HK-2 (cell line): ENCODE results near the gene HOXA1.

Experiments used
- DNase-seq: peaks from one replicate; pipeline ENCODE4 v3.0.0-alpha.2; 2018; ENCODE audit not compliant: unreplicated experiment

The HOXA1 gene

DNA sequence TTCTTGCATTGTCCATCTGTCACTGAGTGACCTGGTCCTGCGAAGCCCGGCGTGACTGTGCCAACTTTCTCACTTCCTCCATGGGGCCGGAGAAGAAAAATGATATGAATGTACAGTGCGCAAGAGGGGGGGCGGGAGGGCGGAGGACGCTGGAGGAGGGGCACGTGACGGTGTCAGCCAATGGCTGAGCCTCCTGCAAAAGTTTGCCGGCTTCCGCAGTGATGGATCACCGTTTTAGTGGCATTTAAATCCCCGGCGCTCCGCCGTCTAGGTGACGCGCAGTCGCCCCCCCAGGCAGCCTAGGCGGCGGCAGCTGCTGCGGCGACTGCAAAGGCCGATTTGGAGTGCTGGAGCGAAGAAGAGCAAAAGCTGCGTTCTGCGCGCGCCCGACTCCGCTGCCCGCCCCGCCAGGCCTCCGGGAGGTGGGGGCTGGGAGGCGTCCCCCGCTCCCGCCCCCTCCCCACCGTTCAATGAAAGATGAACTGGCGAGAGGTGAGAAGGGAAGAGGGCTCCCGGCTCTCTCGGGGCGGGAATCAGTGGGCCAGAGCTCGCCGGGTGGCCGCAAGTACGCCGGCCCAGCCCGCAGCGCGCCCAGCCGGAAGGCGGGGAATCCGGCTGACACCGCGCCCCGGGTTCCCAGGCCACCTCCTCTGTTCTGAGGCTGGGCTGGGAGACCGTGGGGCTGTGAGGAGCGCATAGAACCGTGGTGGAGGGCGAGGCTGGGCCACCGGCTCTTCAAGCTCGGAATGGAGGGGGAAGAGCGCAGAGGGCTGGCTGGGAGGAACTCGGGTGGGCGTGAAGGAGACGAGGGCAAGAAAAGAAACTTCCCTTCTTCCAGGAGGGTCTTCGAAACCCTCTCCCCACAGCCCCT lies at the start of gene HOXA1:
Gene HOXA1 (minus strand): TSS at position 104 of the 871 bp plus-strand sequence. CDS start 88 bp downstream, at position 16.
- DNase-seq, result peak; percentile 95

DNA sequence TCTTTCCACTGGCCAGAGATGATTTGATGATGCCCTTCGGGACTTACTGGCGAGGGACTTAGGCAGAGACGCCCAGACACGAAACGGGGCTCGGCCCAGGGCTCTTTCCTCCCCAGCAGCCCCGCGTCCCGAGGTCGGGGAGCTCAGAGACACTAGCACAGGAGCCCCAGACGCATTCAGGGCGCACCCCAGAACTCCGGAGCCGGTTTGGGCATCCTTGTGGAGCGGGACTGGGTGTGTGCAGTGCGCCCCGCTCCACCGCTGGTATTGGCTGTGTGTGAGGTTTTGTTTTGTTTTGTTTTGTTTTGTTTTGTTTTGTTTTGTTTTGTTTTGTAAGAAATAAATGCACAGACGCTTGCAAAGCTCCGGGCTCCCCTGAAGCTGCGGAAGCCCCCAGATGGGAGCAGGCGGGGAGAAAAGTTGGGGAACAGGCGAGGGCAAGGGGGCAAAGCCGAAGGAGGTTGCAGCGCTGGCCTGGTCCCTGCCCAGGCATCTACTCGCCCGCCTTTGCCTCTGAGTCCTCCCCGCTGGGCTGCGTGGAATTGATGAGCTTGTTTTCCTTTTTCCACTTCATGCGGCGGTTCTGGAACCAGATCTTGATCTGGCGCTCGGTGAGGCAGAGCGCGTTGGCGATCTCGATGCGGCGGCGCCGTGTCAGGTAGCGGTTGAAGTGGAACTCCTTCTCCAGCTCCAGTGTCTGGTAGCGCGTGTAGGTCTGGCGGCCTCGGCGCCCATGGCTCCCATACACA lies 49.5 kb upstream of the HOXA1 start:
- no peak for DNase-seq

DNA sequence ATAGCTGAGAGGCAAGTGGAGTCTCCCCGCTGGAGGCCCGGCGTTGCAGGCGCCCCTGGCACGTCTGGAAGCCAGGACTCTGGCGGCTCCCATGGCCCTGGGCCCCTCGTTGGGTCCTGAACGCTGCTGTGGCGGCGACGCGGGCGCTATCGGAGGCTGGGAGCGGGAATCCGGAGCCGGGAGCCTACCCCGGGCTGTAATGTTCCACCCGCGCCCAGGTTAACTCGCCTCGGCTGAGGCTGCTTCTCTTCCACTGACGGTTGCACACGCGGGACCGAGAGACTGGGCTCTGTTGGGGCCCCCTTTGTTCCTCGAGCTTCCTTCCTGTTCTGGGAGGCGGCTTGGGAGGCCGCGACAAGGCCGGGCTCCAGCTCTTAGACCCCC lies 49.0 kb upstream of the HOXA1 start:
- no peak for DNase-seq

DNA sequence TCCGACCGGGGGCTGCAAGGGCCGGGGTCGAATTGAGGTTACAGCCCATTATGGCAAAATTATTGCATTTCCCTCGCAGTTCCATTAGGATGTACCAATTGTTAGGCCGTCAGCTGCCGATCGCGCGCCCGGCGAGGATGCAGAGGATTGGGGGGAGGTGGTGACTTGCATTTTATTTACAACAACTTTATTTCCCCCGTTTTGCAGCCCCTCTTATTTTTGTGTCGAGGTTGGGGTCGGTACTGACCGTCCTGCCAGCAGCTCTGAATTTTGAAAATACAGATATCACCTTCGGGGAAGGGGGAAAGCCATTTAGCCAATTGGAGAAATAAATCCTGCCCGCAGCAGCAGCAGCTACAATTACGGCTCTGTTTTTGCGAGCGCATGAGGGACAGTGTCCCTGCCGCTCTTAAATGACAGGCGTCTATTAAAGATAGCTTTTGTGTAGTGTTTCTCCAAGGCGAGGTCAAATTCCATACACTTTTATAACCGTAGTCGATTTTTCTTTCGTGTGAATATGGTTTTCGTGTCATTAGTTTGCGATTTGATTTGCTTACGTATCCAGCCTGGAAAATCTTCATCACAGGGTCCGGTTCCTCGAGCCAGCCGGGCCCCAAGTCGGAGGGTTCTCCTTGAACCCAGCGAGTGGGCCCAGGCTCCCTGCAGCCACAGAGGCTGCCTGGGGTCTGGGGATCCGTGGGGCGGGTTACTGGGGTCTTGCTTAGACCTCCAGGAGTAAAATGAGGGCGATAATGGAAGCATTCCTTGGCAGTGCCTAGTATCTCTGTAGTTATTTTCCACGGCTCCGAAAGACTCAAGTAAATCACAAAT lies 48.4 kb upstream of the HOXA1 start:
- no peak for DNase-seq

DNA sequence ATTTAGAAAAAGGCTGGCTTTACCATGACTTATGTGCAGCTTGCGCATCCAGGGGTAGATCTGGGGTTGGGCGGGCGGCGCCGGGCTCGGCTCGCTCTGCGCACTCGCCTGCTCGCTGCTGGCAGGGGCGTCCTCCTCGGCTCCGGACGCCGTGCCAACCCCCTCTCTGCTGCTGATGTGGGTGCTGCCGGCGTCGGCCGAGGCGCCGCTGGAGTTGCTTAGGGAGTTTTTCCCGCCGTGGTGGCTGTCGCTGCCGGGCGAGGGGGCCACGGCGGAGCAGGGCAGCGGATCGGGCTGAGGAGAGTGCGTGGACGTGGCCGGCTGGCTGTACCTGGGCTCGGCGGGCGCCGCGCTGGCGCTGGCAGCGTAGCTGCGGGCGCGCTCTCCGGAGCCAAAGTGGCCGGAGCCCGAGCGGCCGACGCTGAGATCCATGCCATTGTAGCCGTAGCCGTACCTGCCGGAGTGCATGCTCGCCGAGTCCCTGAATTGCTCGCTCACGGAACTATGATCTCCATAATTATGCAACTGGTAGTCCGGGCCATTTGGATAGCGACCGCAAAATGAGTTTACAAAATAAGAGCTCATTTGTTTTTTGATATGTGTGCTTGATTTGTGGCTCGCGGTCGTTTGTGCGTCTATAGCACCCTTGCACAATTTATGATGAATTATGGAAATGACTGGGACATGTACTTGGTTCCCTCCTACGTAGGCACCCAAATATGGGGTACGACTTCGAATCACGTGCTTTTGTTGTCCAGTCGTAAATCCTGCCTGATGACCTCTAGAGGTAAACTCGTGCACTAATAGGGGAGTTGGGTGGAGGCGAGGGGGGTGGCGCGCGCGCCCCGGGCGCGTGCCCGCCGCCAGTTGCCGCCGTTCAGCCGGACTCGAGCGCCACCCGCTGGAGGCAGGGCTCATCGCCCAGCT lies 47.5 kb upstream of the HOXA1 start, which contains the start of gene HOXA5:
Gene HOXA5 (minus strand): TSS at position 659 of the 927 bp plus-strand sequence. CDS start 74 bp downstream, at position 585.
- DNase-seq, result peak; percentile 88

DNA sequence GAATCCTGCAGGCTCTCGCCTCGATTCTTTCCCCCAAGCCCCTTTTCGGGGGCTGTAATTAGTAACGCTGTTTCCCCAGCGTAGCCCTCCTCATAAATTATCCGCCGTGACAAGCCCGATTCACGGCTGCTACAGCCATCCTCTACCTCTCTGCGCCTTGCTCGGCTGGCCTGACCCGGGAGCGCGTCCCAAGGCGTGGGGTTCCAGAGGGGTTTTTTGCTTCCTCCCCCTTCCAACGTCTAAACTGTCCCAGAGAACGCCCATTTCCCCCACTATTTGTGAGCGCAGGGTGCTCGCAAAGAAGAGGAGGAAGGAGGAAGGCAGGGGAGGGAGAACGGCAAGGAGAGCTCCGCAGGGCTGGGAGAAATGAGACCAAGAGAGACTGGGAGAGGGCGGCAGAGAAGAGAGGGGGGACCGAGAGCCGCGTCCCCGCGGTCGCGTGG lies 46.8 kb upstream of the HOXA1 start:
- DNase-seq, result no peak

DNA sequence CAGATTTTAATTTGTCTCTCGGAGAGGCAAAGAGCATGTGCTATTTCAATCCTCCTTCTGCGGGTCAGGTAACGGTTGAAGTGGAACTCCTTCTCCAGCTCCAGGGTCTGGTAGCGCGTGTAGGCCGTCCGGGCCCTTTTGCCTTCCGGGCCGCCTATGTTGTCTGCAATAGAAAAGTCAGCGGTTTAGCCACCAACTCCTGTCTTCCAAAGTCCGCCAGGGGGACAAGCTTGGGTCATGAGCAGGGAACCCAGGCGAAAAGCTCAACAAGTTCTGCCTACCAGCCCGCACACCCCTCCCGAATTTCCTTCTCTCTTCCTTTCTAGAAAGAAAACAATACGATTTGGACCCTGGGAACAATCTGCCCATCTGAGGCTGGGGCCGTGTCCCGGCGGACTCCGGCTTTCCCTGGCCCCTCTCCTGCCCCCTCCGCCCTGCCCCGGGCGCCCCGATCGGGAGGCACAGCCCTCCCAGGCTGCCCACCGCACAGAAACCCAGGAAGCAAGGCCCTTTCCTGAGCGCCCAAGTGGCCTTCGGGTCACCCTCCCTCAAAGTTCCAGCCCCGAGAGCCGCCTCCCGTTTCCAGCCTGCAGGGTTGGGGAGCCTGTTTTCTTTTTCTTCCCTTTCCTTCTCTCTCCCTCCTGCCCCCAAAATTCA lies 46.3 kb upstream of the HOXA1 start:
- DNase-seq, result peak; percentile 66

DNA sequence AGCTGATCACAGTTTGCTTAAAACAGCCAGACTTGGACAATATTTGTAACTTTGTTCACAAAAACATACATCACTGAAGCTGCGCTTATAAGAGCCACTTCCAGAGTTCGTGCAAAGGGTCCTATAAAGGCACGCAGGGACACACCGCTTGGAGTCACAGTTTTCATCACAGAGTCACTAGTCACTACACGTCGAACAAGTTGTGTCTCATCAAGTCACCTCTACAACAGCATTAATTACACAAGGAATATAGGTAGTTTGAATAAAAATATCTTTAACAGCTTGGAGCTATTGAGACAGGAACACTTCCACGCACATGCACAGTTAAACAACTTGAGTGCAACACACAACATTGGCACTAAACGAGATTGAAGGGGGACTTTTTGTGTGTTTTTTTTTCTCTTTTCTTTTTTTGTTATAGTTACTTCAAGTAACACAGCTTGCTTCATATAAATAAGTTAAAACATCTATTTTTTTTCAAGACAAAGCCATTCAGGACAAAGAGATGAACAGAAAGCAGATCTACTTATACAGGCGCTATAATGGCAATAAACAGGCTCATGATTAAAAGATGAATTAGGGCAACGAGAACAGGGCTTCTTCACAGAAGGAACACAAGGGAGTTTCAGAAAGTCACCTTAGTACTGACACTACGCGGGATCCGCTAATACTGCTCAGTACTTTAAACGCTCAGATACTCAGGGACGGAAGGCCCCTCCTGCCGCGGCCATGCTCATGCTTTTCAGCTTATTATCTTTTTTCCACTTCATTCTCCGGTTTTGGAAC lies 45.5 kb upstream of the HOXA1 start:
- DNase-seq, result no peak

DNA sequence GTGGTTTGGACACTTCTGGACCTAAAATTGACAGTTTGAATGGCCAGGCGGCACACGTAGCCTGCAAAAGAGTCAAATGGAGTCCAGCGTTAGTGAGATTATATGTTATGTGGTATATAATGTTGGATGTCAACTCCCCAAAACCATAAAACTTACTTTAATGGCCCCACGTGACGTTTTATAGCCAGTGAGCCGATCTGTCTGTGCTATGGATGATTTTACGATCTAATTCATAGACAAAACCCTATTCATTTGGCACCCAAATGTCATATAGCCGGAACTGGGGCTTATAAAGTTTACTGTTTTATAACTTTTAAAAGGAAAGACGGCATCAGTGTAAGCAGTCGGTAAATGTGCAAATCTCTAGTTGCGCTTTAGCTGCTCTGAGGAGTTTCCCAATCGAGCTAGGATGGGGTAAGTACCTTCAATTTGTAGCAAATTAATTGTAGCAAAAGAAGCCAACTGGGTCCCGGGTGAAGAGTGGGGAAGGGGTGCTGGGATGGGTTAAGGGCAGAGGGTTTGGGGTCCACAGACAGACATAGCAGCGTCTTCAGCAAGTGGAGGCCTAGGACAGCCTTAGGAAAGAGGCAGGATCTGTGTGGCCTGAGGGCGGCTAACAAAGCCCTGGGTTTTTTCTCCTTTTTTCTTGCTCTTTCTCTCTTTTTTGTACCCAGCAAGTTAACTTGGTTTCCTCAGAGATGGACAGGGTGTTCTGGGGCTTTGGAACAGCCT lies 44.5 kb upstream of the HOXA1 start:
- no peak for DNase-seq

DNA sequence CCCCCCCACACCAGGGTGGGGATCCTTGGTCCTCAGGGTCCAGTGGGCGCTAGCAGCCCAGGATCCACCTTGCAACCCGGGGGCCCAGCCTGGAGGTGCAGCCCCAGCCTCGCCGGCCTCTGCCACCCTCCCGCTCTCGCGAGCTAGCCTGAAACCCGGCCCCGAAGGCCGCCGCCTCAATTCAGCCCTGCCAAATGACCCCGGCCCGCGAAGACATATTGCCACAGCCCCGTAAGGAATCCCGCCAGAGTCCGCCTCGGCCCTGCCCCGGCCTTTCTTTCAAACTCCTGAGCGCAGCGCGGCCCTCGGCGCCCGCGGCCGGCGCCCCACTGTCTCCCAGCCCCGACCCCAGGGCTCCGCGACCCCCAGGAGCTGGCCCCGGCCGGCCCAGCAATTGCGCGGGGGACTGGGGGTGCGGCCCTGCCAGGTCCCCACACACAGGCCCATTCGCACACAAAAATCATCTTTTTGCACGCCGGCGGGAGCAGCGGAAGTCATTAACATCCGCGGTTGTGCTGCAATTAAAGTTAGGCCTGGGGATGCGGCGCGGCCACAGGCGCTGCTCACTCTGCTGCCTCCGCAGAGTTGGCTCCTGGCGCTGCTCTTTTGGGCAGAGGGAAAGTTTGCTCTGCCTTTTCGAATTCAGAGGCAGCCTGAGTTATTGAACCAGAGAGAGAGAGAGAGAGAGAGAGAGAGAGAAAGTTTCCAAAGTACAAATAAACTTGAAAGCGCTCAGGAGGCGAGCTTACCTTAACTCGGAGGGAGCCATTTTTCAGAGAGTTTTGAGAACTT lies 43.7 kb upstream of the HOXA1 start:
- no peak for DNase-seq

DNA sequence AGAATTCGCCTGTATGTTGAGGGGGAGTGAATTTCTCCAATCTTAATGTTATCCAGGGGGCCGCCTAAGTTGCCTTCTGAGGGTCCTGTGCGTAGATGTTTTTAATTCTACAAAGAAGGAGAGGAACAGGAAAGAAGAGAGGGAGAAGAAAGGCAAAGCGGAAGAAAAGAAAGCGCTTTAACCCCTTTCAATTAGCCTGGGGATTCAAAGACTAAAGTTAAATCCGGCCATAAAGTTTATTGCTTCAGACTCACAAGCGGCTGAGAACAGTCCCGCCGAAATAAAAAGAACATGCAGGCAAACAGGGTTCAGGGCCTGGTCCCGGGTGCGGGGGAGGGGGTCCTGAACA lies 43.2 kb upstream of the HOXA1 start:
- no peak for DNase-seq

DNA sequence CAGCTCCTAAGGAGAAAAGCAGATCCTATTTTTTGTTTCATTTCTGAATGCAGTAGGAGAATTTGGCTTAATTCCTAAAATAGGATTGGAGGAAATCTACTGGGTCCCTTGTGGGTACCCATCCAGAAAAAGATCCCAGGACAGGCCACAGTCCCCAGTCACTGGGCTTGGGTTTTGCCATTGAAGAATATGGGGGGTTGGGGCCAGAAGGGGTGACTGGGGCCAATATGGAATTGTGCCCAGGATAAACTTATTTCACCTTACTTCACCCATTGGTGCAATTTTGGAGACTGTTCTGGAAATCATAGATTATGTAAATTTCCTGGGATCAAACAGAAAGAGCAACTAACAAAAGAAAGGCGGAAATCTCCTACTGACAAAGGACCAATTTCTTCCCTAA lies 42.7 kb upstream of the HOXA1 start:
- no peak for DNase-seq

DNA sequence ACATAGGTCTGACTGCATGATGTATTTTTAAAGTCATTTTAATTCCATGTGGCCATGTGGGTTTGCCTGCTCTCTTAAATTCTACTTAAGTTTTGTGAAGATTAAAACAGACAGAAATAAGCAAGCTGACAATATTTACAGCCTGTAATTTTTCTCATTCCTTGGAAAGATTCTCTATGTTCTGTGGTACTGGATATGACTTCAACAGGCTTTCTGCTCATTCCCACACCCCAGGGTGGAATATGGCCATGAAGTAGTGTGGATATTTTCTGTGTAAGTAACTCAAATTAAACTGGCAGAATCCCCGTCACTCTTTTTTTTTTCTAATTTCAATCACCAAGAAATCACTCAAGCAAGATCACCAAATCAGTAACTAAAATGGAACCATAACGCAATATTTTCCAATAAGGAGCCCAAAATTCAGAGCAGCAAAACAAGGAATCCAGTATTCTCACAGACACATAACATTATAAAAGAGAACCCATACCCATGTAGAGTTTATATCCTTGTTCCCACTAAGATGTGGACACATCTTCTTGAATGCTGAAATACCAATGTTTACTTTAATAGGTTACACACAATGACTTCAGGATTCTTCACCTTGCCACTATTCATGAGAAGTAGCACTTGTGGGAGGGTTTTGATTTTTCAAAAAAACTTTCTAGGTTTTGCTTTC lies 42.0 kb upstream of the HOXA1 start:
- DNase-seq, result no peak

DNA sequence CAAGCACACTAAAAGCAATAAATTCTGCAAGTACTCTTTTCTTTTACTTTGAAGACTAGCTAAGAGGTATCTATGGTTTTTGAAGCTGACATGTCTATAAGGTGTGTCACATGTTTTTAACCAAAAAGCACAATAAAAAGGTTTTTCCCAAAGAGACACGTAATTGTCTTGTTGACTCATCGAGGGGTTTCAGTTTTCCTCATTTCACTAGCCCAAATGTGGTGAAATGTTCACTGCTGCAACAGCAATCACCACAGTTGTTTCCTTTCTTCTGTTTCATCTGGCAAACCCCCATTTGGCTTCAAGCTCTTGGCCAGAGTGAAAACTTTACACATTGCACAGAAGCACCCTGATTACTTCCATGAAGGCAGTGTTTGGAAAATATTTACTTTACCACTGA lies 38.6 kb upstream of the HOXA1 start:
- no peak for DNase-seq

DNA sequence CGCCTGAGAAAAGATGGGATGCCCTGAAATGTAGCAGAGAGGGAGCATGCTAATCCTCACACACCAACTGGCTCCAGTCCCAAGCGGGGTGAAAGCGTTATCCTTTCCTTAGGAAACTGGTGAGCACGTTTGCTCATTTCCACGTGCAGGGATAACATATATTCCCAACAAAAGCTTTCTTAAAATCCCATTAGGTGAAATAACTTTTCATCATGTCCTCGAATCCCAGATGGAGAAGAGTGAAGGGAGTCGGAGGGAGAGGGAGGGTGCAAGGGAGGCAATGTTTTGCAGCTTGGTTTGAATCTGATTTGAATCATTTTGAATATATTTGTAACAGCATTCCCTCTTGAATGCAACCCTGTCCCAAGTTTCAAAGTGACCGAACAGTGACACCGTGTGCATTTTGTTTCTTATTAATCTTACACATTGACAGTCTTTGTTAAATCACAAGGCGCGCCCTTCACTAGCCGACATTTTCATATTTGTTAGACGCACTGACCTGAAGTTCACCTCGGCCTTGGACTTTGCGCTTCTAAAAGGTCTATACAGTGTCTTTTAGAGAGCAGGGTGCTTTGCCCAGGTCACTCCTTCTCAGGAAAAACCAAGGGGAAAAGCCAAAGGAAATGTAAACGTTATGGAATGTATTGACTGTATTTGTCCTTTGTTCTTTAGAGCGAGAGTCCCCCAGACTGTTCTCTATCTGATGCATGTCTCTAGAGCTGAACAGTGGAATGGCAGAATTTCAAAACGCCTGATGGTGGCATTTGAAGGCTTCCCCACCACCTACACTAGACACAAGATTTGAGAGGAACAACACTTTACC lies 37.8 kb upstream of the HOXA1 start:
- DNase-seq, result no peak

DNA sequence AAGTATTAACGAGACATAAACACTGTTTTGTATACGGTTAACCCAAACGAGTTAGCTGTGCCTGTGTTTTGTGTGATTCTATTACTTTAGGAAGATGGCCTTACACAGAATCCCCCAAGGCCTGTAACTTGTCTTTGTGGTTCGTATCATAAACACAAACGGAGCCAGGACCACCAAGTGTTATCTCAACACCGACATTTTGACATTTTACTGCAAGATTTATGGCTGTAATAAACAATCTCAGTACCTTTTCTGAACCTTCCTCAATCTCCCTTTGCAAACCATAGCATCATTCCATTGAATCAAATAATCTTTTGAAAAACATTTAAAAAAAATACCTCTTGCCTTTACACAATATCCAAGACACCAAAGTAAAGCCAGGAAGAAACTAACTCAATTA lies 37.2 kb upstream of the HOXA1 start:
- no peak for DNase-seq

DNA sequence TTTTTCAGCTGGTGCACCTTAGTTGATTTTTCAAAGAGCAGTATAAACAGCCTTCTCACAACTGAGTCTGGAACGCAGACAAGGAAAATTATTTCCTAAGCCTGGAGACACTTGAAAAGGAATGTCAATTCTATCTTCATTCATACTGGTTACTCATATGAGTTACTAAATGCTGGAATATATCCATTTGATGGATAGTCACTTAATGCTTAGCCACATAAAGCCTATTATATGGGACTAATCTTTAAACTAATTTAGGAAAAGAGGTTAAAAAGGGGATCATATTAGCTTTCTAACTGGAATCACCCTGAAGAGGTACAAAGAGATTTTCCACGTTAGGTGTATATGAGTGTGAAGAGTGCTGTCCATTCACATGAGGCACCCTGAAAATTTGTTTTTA lies 36.4 kb upstream of the HOXA1 start:
- no peak for DNase-seq
